Stimulated activated CD8-positive, alpha-beta memory T cell treated with anti-CD3 and anti-CD28 coated beads, Interleukin-2, amount 100 ng/mL, for 1 hour (primary cell): ENCODE results near the gene KANSL1.

ENCODE experiments used
- DNase-seq, 2 donors: peaks; one replicate each; pipeline ENCODE4 v3.0.0-alpha.2; 2020; ENCODE audit warnings: low read depth in 2 of 2

Gene KANSL1

GRCh38 chr17:46039592-46040186 lies 153.5 kb downstream of the KANSL1 start:
- no peak for DNase-seq

- DNase-seq: no peak
These were observed 154.3 kb downstream of the KANSL1 start for GRCh38 chr17:46038937-46039336.

- no peak for DNase-seq
These were observed 154.8 kb downstream of the KANSL1 start for GRCh38 chr17:46038414-46038813.

GRCh38 chr17:46037722-46038255 lies 155.4 kb downstream of the KANSL1 start:
- DNase-seq: no peak

- no peak for DNase-seq
These were observed 156.7 kb downstream of the KANSL1 start for GRCh38 chr17:46036491-46036890.

- no peak for DNase-seq
These were observed 158.0 kb downstream of the KANSL1 start for GRCh38 chr17:46035112-46035818.

GRCh38 chr17:46033392-46033791 lies 159.8 kb downstream of the KANSL1 start:
- DNase-seq: no peak

GRCh38 chr17:46032909-46033308 lies 160.3 kb downstream of the KANSL1 start:
- DNase-seq: no peak

GRCh38 chr17:46031920-46032319 lies 161.3 kb downstream of the KANSL1 start:
- DNase-seq: no peak

GRCh38 chr17:46031440-46031839 lies 161.8 kb downstream of the KANSL1 start:
- DNase-seq: no peak

- DNase-seq: no peak
These were observed 162.5 kb downstream of the KANSL1 start for GRCh38 chr17:46030752-46031151.

- DNase-seq: no peak
These were observed 163.6 kb downstream of the KANSL1 start for GRCh38 chr17:46029627-46030026.

- DNase-seq: no peak
These were observed 164.2 kb downstream of the KANSL1 start for GRCh38 chr17:46028981-46029565.

GRCh38 chr17:46028374-46028773 lies 164.9 kb downstream of the KANSL1 start:
- no peak for DNase-seq

GRCh38 chr17:46027976-46028325 lies 165.3 kb downstream of the KANSL1 start:
- DNase-seq: no peak

- DNase-seq: no peak
These were observed 165.9 kb downstream of the KANSL1 start for GRCh38 chr17:46027048-46027975.

GRCh38 chr17:46026166-46027047 lies 166.8 kb downstream of the KANSL1 start:
- DNase-seq: no peak

- no peak for DNase-seq
These were observed 167.6 kb downstream of the KANSL1 start for GRCh38 chr17:46025510-46026165.

GRCh38 chr17:46025060-46025459 lies 168.2 kb downstream of the KANSL1 start:
- DNase-seq: no peak

- DNase-seq: no peak
These were observed 168.6 kb downstream of the KANSL1 start for GRCh38 chr17:46024590-46024989.
